ENCODE data around the gene ARNT2. TPM values are rescaled to one million over a fixed set of nuclear protein-coding genes. Genes with fewer than 3 reads are reported as not detected.

Gene ARNT2
- total RNA-seq, 1 experiment from 2014 or later, result 7.0 TPM

- Mint-ChIP-seq H3K27me3 (ENCODE audit: low read depth) (no peaks in the 10 kb centered on the region; the same call in 1 of the 2 replicates), H3K27ac (no peak overlapping the region), H3K36me3 (no peaks in the 10 kb centered on the region), H3K4me1 (peaks cover 24% of the 10 kb centered on the region), H3K4me3 (no peak overlapping the region), H3K9me3 (peaks cover 4% of the 10 kb centered on the region; the same call in 1 of the 2 replicates)
- ChIA-PET POLR2A (no interaction called here), CTCF (interaction anchor here (1.0 to 2.1 kb wide), 6 partner anchors 45 to 167 kb away, joined by 3 to 9 read pairs (median 5); partner anchors contain the start of genes ABHD17C and CEMIP)
- TF ChIP-seq CBFB (CRISPR knock-in tag; IDR thresholded peaks at IDR 0.05; ENCODE audit: low read depth), result no peak
- TF ChIP-seq ATF2 (CRISPR knock-in tag; IDR thresholded peaks at IDR 0.05; ENCODE audit: borderline replicate concordance, low read depth), result no peak
- no peak for TF ChIP-seq ATF1 (CRISPR knock-in tag; IDR thresholded peaks at IDR 0.05)
- TF ChIP-seq ATF3 (CRISPR knock-in tag; conservative IDR thresholded peaks at IDR 0.05), result no peak
- no peak for ATAC-seq
- no peak for DNase-seq (ENCODE audit: low spot score)
These were observed 208.1 kb downstream of the ARNT2 start for GRCh38 chr15:80612118-80612823.

GRCh38 chr15:80613762-80614365 lies 209.7 kb downstream of the ARNT2 start:
- DNase-seq (ENCODE audit: low spot score), result no peak
- H3K36me3 Mint-ChIP-seq, result no peaks in the 10 kb centered on the region
- no peak for TF ChIP-seq ZNF317 (CRISPR knock-in tag; IDR thresholded peaks at IDR 0.05; ENCODE audit: borderline replicate concordance, low read depth)
- TF ChIP-seq IRF2 (CRISPR knock-in tag; IDR thresholded peaks at IDR 0.05; ENCODE audit: borderline replicate concordance, low read depth), result no peak
- no peak for TF ChIP-seq ESRRA (CRISPR knock-in tag; IDR thresholded peaks at IDR 0.05; ENCODE audit: borderline replicate concordance)
- no peak for TF ChIP-seq ZNF232 (CRISPR knock-in tag; IDR thresholded peaks at IDR 0.05)
- no peak for TF ChIP-seq ZNF512 (CRISPR knock-in tag; IDR thresholded peaks at IDR 0.05; ENCODE audit: borderline replicate concordance)
- no peak for TF ChIP-seq JAZF1 (CRISPR knock-in tag; IDR thresholded peaks at IDR 0.05)
- no peak for TF ChIP-seq FOXJ3 (CRISPR knock-in tag; IDR thresholded peaks at IDR 0.05; ENCODE audit: borderline replicate concordance)
- TF ChIP-seq HMGA2 (CRISPR knock-in tag; IDR thresholded peaks at IDR 0.05), result no peak
- TF ChIP-seq ZNF425 (CRISPR knock-in tag; conservative IDR thresholded peaks at IDR 0.05), result no peak
- TF ChIP-seq ZNF396 (CRISPR knock-in tag; IDR thresholded peaks at IDR 0.05; ENCODE audit: borderline replicate concordance), result no peak
- TF ChIP-seq ELF4 (CRISPR knock-in tag; IDR thresholded peaks at IDR 0.05; ENCODE audit: low read depth), result no peak
- no peak for TF ChIP-seq ZNF219 (CRISPR knock-in tag; IDR thresholded peaks at IDR 0.05; ENCODE audit: borderline replicate concordance)
- H3K9me3 Mint-ChIP-seq, result no peaks in the 10 kb centered on the region
- H3K4me3 Mint-ChIP-seq, result no peak overlapping the region
- no peak overlapping the region for H3K27ac Mint-ChIP-seq
- ChIA-PET CTCF (interaction anchor here (0.6 to 2.1 kb wide), 10 partner anchors 19 to 652 kb away, joined by 3 to 9 read pairs (median 3); partner anchors contain the start of gene CEMIP), POLR2A (no interaction called here)
- no peak for ATAC-seq
- H3K4me1 Mint-ChIP-seq, result peaks cover 19% of the 10 kb centered on the region
- no peaks in the 10 kb centered on the region; the same call in 1 of the 2 replicates for H3K27me3 Mint-ChIP-seq (ENCODE audit: low read depth)
